ENCODE results near the gene SAMD4A. TPM values are rescaled to one million over a fixed set of nuclear protein-coding genes. Genes with fewer than 3 reads are reported as not detected.

SAMD4A gene
- polyA plus RNA-seq, 2 of the 4 experiments (the other 2 are of a cell fraction), result 3.9 to 5.4 TPM

DNA sequence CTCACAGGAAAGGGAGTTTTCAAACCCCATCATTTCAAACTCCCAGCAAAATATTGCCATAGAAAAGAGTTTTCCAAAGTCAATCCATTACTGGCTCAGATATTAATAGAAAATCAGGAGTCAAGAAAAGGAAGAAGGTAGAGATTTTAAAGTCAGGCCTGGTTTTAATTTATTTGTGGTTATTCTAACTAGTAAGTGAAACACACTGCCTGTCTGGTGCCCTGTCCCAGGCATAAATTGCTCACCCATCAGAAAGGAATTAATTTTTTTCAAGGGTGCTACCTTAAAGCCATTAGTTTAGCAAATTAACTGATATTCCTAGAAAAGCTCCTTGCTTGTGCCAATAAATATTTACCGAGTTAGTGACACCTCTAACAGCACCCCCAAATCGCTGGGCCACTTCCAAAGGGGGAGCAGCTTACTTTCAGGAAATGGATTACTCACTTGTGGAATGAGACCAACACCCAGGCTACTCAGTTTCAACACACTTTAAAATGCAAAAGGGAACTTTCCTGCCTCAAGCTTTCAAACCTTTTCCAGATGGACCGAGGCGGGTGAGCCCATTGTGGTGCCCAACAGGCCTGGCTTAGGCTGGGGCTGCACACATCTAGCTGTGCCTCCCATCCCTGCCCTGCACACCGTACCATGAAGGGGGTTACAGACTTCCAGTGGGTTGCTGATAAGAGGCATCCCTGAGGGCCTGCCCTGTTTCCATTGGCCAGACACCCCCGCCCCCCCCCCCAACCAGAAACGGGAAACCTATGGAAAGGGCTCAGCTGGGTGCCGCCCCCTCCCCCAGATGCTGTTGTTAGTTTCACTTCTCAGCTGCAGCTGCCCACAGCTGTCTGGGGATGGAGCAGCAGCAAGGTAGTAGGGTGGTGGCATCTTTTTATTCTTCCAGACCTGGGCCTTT lies 117.2 kb downstream of the SAMD4A start:
- ATAC-seq, result peak in 1 of 2 experiments; percentile 40; a peak in 2 of 6 replicates

DNA sequence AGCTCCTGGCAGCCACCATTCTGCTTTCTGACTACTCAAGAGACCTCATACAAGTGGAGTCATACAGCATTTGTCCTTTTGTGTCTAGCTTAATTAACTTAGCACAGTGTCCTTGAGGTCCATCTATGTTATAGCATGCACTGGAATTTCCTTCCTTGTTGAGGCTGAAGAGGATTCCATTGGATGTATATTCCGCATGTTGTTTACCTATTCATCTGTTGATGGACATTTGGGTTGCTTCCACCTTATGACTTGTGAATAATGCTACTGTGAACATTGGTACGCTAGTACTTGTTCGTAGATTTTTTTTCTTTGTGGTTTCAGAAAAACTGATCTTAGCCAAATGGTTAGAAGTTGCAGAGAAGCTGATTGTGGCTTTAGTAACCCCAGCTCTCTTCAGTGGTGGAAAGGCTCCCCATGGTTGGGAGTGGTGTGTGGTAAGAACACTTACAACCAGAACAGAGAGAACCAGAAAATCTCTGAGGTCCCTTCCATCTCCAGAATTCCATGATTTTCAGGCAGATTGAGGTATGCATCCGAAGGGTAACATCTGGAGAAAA lies 118.4 kb downstream of the SAMD4A start:
- no peak overlapping the region; the same call in 2 of the 3 replicates for H3K4me2 ChIP-seq
- TF ChIP-seq JUN (IDR thresholded peaks at IDR 0.05) (no peak), RARB (CRISPR knock-in tag; IDR thresholded peaks at IDR 0.05) (no peak), HEYL (CRISPR knock-in tag; IDR thresholded peaks at IDR 0.05) (no peak), RNF2 (IDR thresholded peaks at IDR 0.05; ENCODE audit: borderline replicate concordance, low read depth) (no peak), HOXB5 (CRISPR knock-in tag; IDR thresholded peaks at IDR 0.05) (no peak), ZNF302 (CRISPR knock-in tag; IDR thresholded peaks at IDR 0.05) (no peak), SREBF2 (IDR thresholded peaks at IDR 0.05) (no peak), ZFP36 (IDR thresholded peaks at IDR 0.05; ENCODE audit: borderline replicate concordance, partially characterized antibody) (no peak), MAZ (IDR thresholded peaks at IDR 0.05; ENCODE audit: borderline replicate concordance, low read depth, low read length) (no peak), ESRRA (IDR thresholded peaks at IDR 0.05; ENCODE audit: borderline replicate concordance, low read length) (no peak), FOXS1 (CRISPR knock-in tag; IDR thresholded peaks at IDR 0.05) (no peak), NR3C1 (IDR thresholded peaks at IDR 0.05) (no peak), MAFK (IDR thresholded peaks at IDR 0.05; ENCODE audit: partially characterized antibody) (no peak), HOXA7 (CRISPR knock-in tag; IDR thresholded peaks at IDR 0.05) (no peak), HDAC2 (IDR thresholded peaks at IDR 0.05) (no peak), ZSCAN20 (CRISPR knock-in tag; IDR thresholded peaks at IDR 0.05) (no peak), RCOR1 (IDR thresholded peaks at IDR 0.05; ENCODE audit: low read depth, low read length) (no peak), CBX2 (IDR thresholded peaks at IDR 0.05; ENCODE audit: borderline replicate concordance, low read depth) (no peak)
- WGBS (ENCODE audit: missing lambda C conversion rate), result 95% methylated on average over 4 of the region's 4 CpGs

More for the DNA sequence above, 117.2 kb downstream of the SAMD4A start:
- CTCF ChIA-PET, result interaction anchor here (0.8 to 6.4 kb wide), 6 partner anchors 9 to 134 kb away, joined by 3 to 43 read pairs (median 4); partner anchors contain the start of gene SAMD4A
- Histone ChIP-seq H3K9me3 (no peaks in the 10 kb centered on the region; the same call in 2 of the 3 replicates), H3K27ac (peak overlapping the region; percentile 57 to 80), H3K4me3 (no peak overlapping the region), H3K4me2 (peak overlapping the region; percentile 58), H3K4me1 (peaks cover 39% of the 10 kb centered on the region)
- POLR2A ChIA-PET, result no interaction called here
- DNase-seq (ENCODE audit: low read depth in 1 of 2, low spot score in 1 of 2) (no peak), FAIRE-seq (no peak)
- no peak for TF ChIP-seq PHF8 (IDR thresholded peaks at IDR 0.05; ENCODE audit: borderline replicate concordance, low read depth)
- TF ChIP-seq, protein P1, sequence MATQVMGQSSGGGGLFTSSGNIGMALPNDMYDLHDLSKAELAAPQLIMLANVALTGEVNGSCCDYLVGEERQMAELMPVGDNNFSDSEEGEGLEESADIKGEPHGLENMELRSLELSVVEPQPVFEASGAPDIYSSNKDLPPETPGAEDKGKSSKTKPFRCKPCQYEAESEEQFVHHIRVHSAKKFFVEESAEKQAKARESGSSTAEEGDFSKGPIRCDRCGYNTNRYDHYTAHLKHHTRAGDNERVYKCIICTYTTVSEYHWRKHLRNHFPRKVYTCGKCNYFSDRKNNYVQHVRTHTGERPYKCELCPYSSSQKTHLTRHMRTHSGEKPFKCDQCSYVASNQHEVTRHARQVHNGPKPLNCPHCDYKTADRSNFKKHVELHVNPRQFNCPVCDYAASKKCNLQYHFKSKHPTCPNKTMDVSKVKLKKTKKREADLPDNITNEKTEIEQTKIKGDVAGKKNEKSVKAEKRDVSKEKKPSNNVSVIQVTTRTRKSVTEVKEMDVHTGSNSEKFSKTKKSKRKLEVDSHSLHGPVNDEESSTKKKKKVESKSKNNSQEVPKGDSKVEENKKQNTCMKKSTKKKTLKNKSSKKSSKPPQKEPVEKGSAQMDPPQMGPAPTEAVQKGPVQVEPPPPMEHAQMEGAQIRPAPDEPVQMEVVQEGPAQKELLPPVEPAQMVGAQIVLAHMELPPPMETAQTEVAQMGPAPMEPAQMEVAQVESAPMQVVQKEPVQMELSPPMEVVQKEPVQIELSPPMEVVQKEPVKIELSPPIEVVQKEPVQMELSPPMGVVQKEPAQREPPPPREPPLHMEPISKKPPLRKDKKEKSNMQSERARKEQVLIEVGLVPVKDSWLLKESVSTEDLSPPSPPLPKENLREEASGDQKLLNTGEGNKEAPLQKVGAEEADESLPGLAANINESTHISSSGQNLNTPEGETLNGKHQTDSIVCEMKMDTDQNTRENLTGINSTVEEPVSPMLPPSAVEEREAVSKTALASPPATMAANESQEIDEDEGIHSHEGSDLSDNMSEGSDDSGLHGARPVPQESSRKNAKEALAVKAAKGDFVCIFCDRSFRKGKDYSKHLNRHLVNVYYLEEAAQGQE (IDR thresholded peaks at IDR 0.05), result no peak
- no peak for TF ChIP-seq HOXA7 (CRISPR knock-in tag; IDR thresholded peaks at IDR 0.05)
- no peak for TF ChIP-seq CHD2 (IDR thresholded peaks at IDR 0.05; ENCODE audit: low read length, partially characterized antibody)
- TF ChIP-seq ZFP36 (IDR thresholded peaks at IDR 0.05; ENCODE audit: borderline replicate concordance, partially characterized antibody), result no peak
- TF ChIP-seq, protein P2, sequence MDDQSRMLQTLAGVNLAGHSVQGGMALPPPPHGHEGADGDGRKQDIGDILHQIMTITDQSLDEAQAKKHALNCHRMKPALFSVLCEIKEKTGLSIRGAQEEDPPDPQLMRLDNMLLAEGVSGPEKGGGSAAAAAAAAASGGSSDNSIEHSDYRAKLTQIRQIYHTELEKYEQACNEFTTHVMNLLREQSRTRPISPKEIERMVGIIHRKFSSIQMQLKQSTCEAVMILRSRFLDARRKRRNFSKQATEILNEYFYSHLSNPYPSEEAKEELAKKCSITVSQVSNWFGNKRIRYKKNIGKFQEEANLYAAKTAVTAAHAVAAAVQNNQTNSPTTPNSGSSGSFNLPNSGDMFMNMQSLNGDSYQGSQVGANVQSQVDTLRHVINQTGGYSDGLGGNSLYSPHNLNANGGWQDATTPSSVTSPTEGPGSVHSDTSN (IDR thresholded peaks at IDR 0.05), result no peak
- TF ChIP-seq TP53 (CRISPR knock-in tag; IDR thresholded peaks at IDR 0.05), result no peak
- TF ChIP-seq CBX8 (IDR thresholded peaks at IDR 0.05), result no peak
- no peak for TF ChIP-seq FOXS1 (CRISPR knock-in tag; IDR thresholded peaks at IDR 0.05)
- TF ChIP-seq RFX5 (IDR thresholded peaks at IDR 0.05), result no peak
- no peak for TF ChIP-seq CHD4 (IDR thresholded peaks at IDR 0.05; ENCODE audit: borderline replicate concordance)
- TF ChIP-seq NPAS2 (CRISPR knock-in tag; IDR thresholded peaks at IDR 0.05; ENCODE audit: borderline replicate concordance), result no peak
- TF ChIP-seq KDM5A (IDR thresholded peaks at IDR 0.05), result no peak
- no peak for TF ChIP-seq EP300 (IDR thresholded peaks at IDR 0.05)
- 48% methylated on average over 4 of the region's 8 CpGs for WGBS (ENCODE audit: missing lambda C conversion rate)

More for the DNA sequence above, 118.4 kb downstream of the SAMD4A start:
- ATAC-seq (no peak), FAIRE-seq (no peak), DNase-seq (ENCODE audit: low read depth in 1 of 2, low spot score in 1 of 2) (no peak)
- H3K4me3 ChIP-seq, result no peak overlapping the region
- CTCF ChIA-PET, result interaction anchor here (1.1 to 6.4 kb wide), 8 partner anchors 8 to 135 kb away, joined by 3 to 43 read pairs (median 4); partner anchors contain the start of gene SAMD4A
- POLR2A ChIA-PET, result interaction anchor here (1.1 kb wide), 1 partner anchor 119 kb away, joined by 9 read pairs; the partner anchor contains the start of gene SAMD4A
- H3K4me1 ChIP-seq, result peaks cover 39% of the 10 kb centered on the region
- H3K27ac ChIP-seq, result peak overlapping the region; percentile 5 to 80; a peak in 4 of 6 replicates
- no peaks in the 10 kb centered on the region; the same call in 2 of the 3 replicates for H3K9me3 ChIP-seq

All from A549 (cell line).